GM21423 (cell line): ENCODE measurements around the gene PDE6C.
"Not testable (repeated sequence)": the region's sequence is repeated elsewhere in the genome, so short reads cannot be mapped to it uniquely, and the experiment has no call there.

Experiments used
- ATAC-seq: cut with Tn5 transposase; IDR thresholded peaks from one replicate; pipeline ENCODE4 v1.9.1; 2021; ENCODE audit warnings: mild to moderate bottlenecking, moderate library complexity; ENCODE audit not compliant: unreplicated experiment

PDE6C gene

GRCh38 chr10:93629647-93630305 lies 17.4 kb downstream of the PDE6C start:
- ATAC-seq: no peak

GRCh38 chr10:93630625-93631557 lies 18.6 kb downstream of the PDE6C start:
- no peak for ATAC-seq

GRCh38 chr10:93639791-93640190 lies 27.5 kb downstream of the PDE6C start:
- ATAC-seq: no peak

- ATAC-seq: no peak
These were observed 40.5 kb downstream of the PDE6C start for GRCh38 chr10:93652857-93653256.

GRCh38 chr10:93654201-93654600 lies 41.9 kb downstream of the PDE6C start:
- ATAC-seq: no peak

- ATAC-seq: no peak
These were observed 43.8 kb downstream of the PDE6C start for GRCh38 chr10:93656155-93656554.

GRCh38 chr10:93657757-93658156 lies 45.4 kb downstream of the PDE6C start:
- ATAC-seq: no peak

GRCh38 chr10:93666030-93666429 lies 53.7 kb downstream of the PDE6C start:
- no peak for ATAC-seq

- ATAC-seq: no peak
These were observed 55.5 kb downstream of the PDE6C start for GRCh38 chr10:93667795-93668194.

- ATAC-seq: no peak
These were observed 58.0 kb downstream of the PDE6C start for GRCh38 chr10:93670372-93670771.

GRCh38 chr10:93671042-93671441 lies 58.7 kb downstream of the PDE6C start:
- no peak for ATAC-seq

GRCh38 chr10:93672022-93672678 lies 59.8 kb downstream of the PDE6C start:
- no peak for ATAC-seq

- ATAC-seq: no peak
These were observed 60.6 kb downstream of the PDE6C start for GRCh38 chr10:93672890-93673289.

GRCh38 chr10:93673791-93674190 lies 61.5 kb downstream of the PDE6C start:
- no peak for ATAC-seq

GRCh38 chr10:93678386-93678785 lies 66.0 kb downstream of the PDE6C start:
- no peak for ATAC-seq

- no peak for ATAC-seq
These were observed 66.7 kb downstream of the PDE6C start for GRCh38 chr10:93678805-93679587.

- no peak for ATAC-seq
These were observed 68.2 kb downstream of the PDE6C start for GRCh38 chr10:93680412-93681047.

- no peak for ATAC-seq
These were observed 75.4 kb downstream of the PDE6C start for GRCh38 chr10:93687737-93688136.

- ATAC-seq: no peak
These were observed 83.4 kb downstream of the PDE6C start for GRCh38 chr10:93695740-93696139.

- not testable (repeated sequence) for ATAC-seq
These were observed 84.2 kb downstream of the PDE6C start for GRCh38 chr10:93696582-93696981.
